ENCODE results near the gene TEX29.

The TEX29 gene

GRCh38 chr13:111319998-111320911, at the start of gene TEX29:
TEX29 (plus strand) TSS chr13:111320642; CDS start chr13:111320891, 249 bp downstream.
- no peak for DNase-seq

GRCh38 chr13:111270765-111271698, 49.4 kb upstream of the TEX29 start:
- DNase-seq: no peak

- no peak for DNase-seq
These were observed 48.3 kb upstream of the TEX29 start for GRCh38 chr13:111272117-111272516.

- no peak for DNase-seq
These were observed 45.1 kb upstream of the TEX29 start for GRCh38 chr13:111275382-111275781.

GRCh38 chr13:111275995-111276618, 44.3 kb upstream of the TEX29 start:
- no peak for DNase-seq

GRCh38 chr13:111278258-111278657, 42.2 kb upstream of the TEX29 start:
- no peak for DNase-seq

- no peak for DNase-seq
These were observed 41.4 kb upstream of the TEX29 start for GRCh38 chr13:111278743-111279652.

GRCh38 chr13:111280226-111280625, 40.2 kb upstream of the TEX29 start:
- DNase-seq: no peak

GRCh38 chr13:111280681-111281585, 39.5 kb upstream of the TEX29 start:
- no peak for DNase-seq

- DNase-seq: no peak
These were observed 38.6 kb upstream of the TEX29 start for GRCh38 chr13:111281751-111282311.

- DNase-seq: no peak
These were observed 38.0 kb upstream of the TEX29 start for GRCh38 chr13:111282425-111282824.

- no peak for DNase-seq
These were observed 37.4 kb upstream of the TEX29 start for GRCh38 chr13:111282997-111283396.

- DNase-seq: no peak
These were observed 37.0 kb upstream of the TEX29 start for GRCh38 chr13:111283457-111283856.

- no peak for DNase-seq
These were observed 36.5 kb upstream of the TEX29 start for GRCh38 chr13:111283991-111284390.

GRCh38 chr13:111284565-111284964, 35.9 kb upstream of the TEX29 start:
- no peak for DNase-seq

- DNase-seq: no peak
These were observed 34.3 kb upstream of the TEX29 start for GRCh38 chr13:111286162-111286561.

- DNase-seq: no peak
These were observed 33.7 kb upstream of the TEX29 start for GRCh38 chr13:111286749-111287148.

GRCh38 chr13:111287201-111287600, 33.2 kb upstream of the TEX29 start:
- DNase-seq: no peak

GRCh38 chr13:111288276-111288675, 32.2 kb upstream of the TEX29 start:
- no peak for DNase-seq

- no peak for DNase-seq
These were observed 31.2 kb upstream of the TEX29 start for GRCh38 chr13:111289251-111289650.

- DNase-seq: no peak
These were observed 28.5 kb upstream of the TEX29 start for GRCh38 chr13:111291908-111292307.

Data from NCI-H524 treated with DMSO at 0.1 percent for 48 hours (cell line).